ENCODE data around the gene CACNA1A.

DNA sequence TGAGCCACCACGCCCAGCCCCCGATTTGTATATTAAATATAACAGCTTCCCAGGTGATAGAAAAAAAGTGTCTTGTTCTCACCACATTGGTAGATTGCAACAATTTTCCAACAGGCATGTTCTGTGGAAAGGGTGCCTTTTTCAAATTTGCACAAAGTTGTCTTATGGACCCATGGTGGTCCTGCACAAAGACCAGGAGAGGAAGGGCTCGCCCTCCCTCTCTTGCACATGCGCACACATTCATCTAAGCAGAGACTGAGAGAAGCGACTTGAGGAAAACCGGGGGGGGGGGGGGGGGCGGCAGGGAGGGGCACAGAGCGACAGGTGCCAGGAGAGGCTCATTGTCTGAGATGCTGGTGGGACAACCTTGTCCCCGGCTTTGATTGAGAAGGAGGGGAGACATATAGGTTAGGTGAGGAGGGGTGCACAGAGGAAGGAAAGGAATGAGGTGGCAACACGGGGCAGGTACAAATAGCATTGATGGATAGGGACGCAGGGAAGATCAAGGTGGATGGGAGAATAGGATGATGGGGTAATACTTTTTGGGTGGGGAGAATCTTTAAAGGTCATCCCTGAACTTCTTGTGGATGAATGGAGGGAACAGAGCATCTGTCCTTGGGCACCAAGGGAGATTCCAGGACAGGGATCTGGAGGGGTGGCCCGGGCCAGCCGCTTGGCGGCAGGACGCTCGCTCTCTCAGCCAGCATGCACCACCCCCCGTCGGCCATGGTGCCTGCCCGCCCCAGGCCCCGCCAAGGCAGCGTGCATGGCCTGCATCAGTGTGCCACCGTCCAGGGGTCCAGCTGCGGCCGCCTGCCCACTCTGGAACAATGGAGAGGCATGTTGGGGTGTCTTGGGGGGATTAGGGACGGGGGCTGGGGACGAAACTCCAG lies 280.1 kb downstream of the CACNA1A start:
- TF ChIP-seq CTCF (conservative IDR thresholded peaks at IDR 0.05) (no peak), ZFX (IDR thresholded peaks at IDR 0.05) (no peak)

All from C4-2B (cell line).